HepG2 (cell line): ENCODE measurements around the gene GFOD1. TPM values are rescaled to one million over a fixed set of nuclear protein-coding genes. Genes with fewer than 3 reads are reported as not detected.

Source experiments
- ATAC-seq: fragments of 200-7000 bp; cut with Tn5 transposase; 3 replicates; pipeline ENCODE4 v1.9.1; 2020; ENCODE audit warnings: mild to moderate bottlenecking, moderate library complexity
- BruUV-seq: library from RNA; stranded (reverse); fragments of 400-500 nt; replicated peaks from 2 replicates; lab custom pipeline; 2021; lab: Mats Ljungman, UMichigan
- CTCF ChIA-PET: fragments of 300-600 bp; formaldehyde crosslinking; extraction: SDS; loops from one replicate; lab custom pipeline; 2021; ENCODE audit warnings: low total read pairs, inconsistent platforms, low intra/inter-chr PET ratio; lab: Yijun Ruan, JAX
- POLR2A ChIA-PET: fragments of 350-600 bp; sonication (Branson Sonifier 250); formaldehyde crosslinking; loops from one replicate; lab custom pipeline; 2020; ENCODE audit warnings: antibody characterized with exemption, inconsistent platforms; lab: Yijun Ruan, JAX
- DNase-seq: peaks from one replicate; pipeline ENCODE4 v3.0.0-alpha.2; 2015; ENCODE audit warnings: low spot score
- FAIRE-seq: peaks from 3 replicates; lab custom pipeline; 2011; peaks lifted over from hg19 to GRCh38; lab: Jason Lieb, UNC
- H2AFZ ChIP-seq: one replicate; pipeline ENCODE4 v1.6.1; 2011; ENCODE audit warnings: low read length, inconsistent platforms
- H3K27ac ChIP-seq: fragments of 300-600 bp; 3 replicates; pipeline ENCODE4 v1.8.0; 2011; ENCODE audit warnings: mixed run types, mild to moderate bottlenecking, mixed read lengths, low read length, inconsistent platforms; ENCODE audit not compliant: insufficient read depth; ENCODE audit errors: extremely low read length
- H3K27me3 ChIP-seq, 2 experiments: fragments of 200-600 bp in 1 of 2; 2 replicates in 1 of 2; 3 replicates in 1 of 2; pipeline versions ENCODE4 v1.6.0 to v1.8.0; 2011; ENCODE audit warnings: low read length in 2 of 2, mild to moderate bottlenecking in 2 of 2, moderate library complexity in 2 of 2, inconsistent platforms in 1 of 2; ENCODE audit not compliant: insufficient read depth in 2 of 2, control insufficient read depth in 1 of 2
- H3K36me3 ChIP-seq, 2 experiments: fragments of 200-600 bp in 1 of 2; replicated peaks in 1 of 2; 2 replicates in 1 of 2; 3 replicates in 1 of 2; pipeline versions ENCODE4 v1.5.1 to v1.8.0; 2011; ENCODE audit warnings: low read length in 2 of 2, inconsistent platforms in 1 of 2; ENCODE audit not compliant: insufficient read depth in 2 of 2, control insufficient read depth in 1 of 2
- H3K4me1 ChIP-seq: 2 replicates; pipeline ENCODE4 v1.5.1; 2012; ENCODE audit warnings: low read length, inconsistent platforms; ENCODE audit not compliant: insufficient read depth
- H3K4me2 ChIP-seq: 2 replicates; pipeline ENCODE4 v1.6.0; 2011; ENCODE audit warnings: low read depth, low read length, inconsistent platforms
- H3K4me3 ChIP-seq, 3 experiments: fragments of 200-600 bp in 1 of 3; sonication (generic), shearing (Covaris generic) in 1 of 3; replicated peaks in 1 of 3; 2 replicates each; pipeline ENCODE4 v1.5.1; 2011 to 2016; ENCODE audit warnings: low read length in 3 of 3, inconsistent platforms in 2 of 3, low read depth in 2 of 3, mild to moderate bottlenecking in 2 of 3, control low read depth in 1 of 3, mixed read lengths in 1 of 3; ENCODE audit not compliant: insufficient read depth in 1 of 3
- H3K79me2 ChIP-seq: one replicate; pipeline ENCODE4 v1.6.1; 2011; ENCODE audit warnings: low read length, inconsistent platforms; ENCODE audit not compliant: insufficient read depth
- H3K9ac ChIP-seq: 2 replicates; pipeline ENCODE4 v1.6.0; 2011; ENCODE audit warnings: mild to moderate bottlenecking, low read depth, low read length, inconsistent platforms; ENCODE audit not compliant: insufficient read depth
- H3K9me3 ChIP-seq: 2 replicates; pipeline ENCODE4 v1.5.1; 2012; ENCODE audit warnings: mild to moderate bottlenecking, low read length
- H4K20me1 ChIP-seq: 2 replicates; pipeline ENCODE4 v1.6.0; 2011; ENCODE audit warnings: inconsistent platforms, mild to moderate bottlenecking, low read length, moderate library complexity; ENCODE audit not compliant: insufficient read depth
- ATF6 ChIP-seq: sonication (generic); formaldehyde crosslinking; conservative IDR thresholded peaks from 2 replicates; pipeline ENCODE4 v1.4.0; 2020; ENCODE audit warnings: missing genetic modification reagents
- CBX5 ChIP-seq: sonication (generic); formaldehyde crosslinking; IDR thresholded peaks from 2 replicates; pipeline ENCODE4 v1.4.0; 2020; ENCODE audit warnings: missing genetic modification reagents, borderline replicate concordance
- CC2D1A ChIP-seq: sonication (generic); formaldehyde crosslinking; IDR thresholded peaks from 2 replicates; pipeline ENCODE4 v1.8.1; 2023; ENCODE audit warnings: mild to moderate bottlenecking, missing genetic modification reagents
- FOXK2 ChIP-seq: fragments of 450-650 bp; IDR thresholded peaks from 2 replicates; pipeline ENCODE4 v1.6.1; 2016
- ZBTB3 ChIP-seq: sonication (generic); formaldehyde crosslinking; IDR thresholded peaks from 2 replicates; pipeline ENCODE4 v1.4.0; 2020; ENCODE audit warnings: low read depth, mild to moderate bottlenecking, moderate library complexity, missing genetic modification reagents, borderline replicate concordance
- ZBTB46 ChIP-seq: sonication (generic); formaldehyde crosslinking; IDR thresholded peaks from 2 replicates; pipeline ENCODE4 v1.4.0; 2020; ENCODE audit warnings: mild to moderate bottlenecking, missing genetic modification reagents, borderline replicate concordance
- ZNF512 ChIP-seq: sonication (generic); formaldehyde crosslinking; IDR thresholded peaks from 2 replicates; pipeline ENCODE4 v1.4.0; 2020; ENCODE audit warnings: mild to moderate bottlenecking, missing genetic modification reagents
- ZNF670 ChIP-seq: sonication (generic); formaldehyde crosslinking; IDR thresholded peaks from 2 replicates; pipeline ENCODE4 v1.8.0; 2022; ENCODE audit warnings: mild to moderate bottlenecking, missing genetic modification reagents, borderline replicate concordance
- WGBS: methylation state at CpG from one replicate; pipeline ENCODE4 v1.1.6; 2017; ENCODE audit warnings: low lambda C conversion rate; 5-methylcytosine and 5-hydroxymethylcytosine counted together
- in situ Hi-C: cut with HindIII; loops from 2 replicates; pipeline ENCODE4 v1.10.0; 2017; ENCODE audit warnings: low pct_unique_long_range_greater_than_20kb; ENCODE audit not compliant: extremely low pct_ligation_motif_present
- intact Hi-C: fragments of 100-400 bp; cut with micrococcal nuclease; formaldehyde crosslinking; loops from one replicate; pipeline ENCODE4 v1.10.0; 2022; ENCODE audit not compliant: unreplicated experiment
- polyA plus RNA-seq, 8 experiments: library from polyadenylated mRNA; depleted of rRNA in 3 of 8; stranded (reverse) in 7 of 8; unstranded in 1 of 8; fragments of >200 nt; fragmentation: Illumina TruSeq in 4 of 8; extraction: Trizol in 4 of 8; gene quantifications; 2 replicates each; pipeline versions ENCODE4 v1.2.1 to v1.2.3, GENCODE V29; 2011 to 2016; ENCODE audit warnings: low read depth in 4 of 8, missing spikeins in 1 of 8, mixed read lengths in 1 of 8; ENCODE audit not compliant: insufficient read depth in 1 of 8
- total RNA-seq, 5 experiments: library from RNA; depleted of rRNA; stranded (reverse); fragments of >200 nt; fragmentation: Illumina TruSeq; extraction: Trizol; gene quantifications; 2 replicates each; pipeline ENCODE4 v1.2.3, GENCODE V29; 2016; ENCODE audit warnings: low read depth in 1 of 5
- TF ChIP-seq, protein P1 (sequence below): sonication (generic); formaldehyde crosslinking; IDR thresholded peaks from 2 replicates; pipeline ENCODE4 v1.4.0; 2020; ENCODE audit warnings: missing genetic modification reagents, mild to moderate bottlenecking, borderline replicate concordance

GFOD1 gene
- total and polyA plus RNA-seq, 2 of the 13 experiments (the other 11 are each of a cell fraction or from before 2014, with no cell fraction given), result 1.9 to 6.4 TPM

DNA sequence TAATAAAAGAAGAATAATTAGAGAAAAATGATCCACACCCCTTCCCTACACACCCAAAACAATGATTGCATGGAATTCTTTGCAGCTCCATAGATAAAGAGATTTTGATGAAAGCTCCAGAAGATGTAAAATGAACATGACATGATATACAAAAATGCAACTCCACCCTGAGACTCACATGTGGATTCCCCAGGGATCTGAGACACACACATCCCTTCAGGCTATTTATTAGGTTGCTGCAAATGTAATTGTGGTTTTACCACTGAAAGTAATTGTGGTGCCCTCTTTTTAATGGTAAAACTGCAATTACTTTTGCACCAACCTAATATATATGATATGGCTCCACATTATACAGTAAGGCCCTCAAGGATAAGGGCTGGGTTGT is 118.7 kb downstream of the GFOD1 start (continued):
- TF ChIP-seq ZBTB3 (CRISPR knock-in tag) (no peak), CBX5 (no peak), ATF6 (CRISPR knock-in tag) (no peak)
- TF ChIP-seq, protein P1, sequence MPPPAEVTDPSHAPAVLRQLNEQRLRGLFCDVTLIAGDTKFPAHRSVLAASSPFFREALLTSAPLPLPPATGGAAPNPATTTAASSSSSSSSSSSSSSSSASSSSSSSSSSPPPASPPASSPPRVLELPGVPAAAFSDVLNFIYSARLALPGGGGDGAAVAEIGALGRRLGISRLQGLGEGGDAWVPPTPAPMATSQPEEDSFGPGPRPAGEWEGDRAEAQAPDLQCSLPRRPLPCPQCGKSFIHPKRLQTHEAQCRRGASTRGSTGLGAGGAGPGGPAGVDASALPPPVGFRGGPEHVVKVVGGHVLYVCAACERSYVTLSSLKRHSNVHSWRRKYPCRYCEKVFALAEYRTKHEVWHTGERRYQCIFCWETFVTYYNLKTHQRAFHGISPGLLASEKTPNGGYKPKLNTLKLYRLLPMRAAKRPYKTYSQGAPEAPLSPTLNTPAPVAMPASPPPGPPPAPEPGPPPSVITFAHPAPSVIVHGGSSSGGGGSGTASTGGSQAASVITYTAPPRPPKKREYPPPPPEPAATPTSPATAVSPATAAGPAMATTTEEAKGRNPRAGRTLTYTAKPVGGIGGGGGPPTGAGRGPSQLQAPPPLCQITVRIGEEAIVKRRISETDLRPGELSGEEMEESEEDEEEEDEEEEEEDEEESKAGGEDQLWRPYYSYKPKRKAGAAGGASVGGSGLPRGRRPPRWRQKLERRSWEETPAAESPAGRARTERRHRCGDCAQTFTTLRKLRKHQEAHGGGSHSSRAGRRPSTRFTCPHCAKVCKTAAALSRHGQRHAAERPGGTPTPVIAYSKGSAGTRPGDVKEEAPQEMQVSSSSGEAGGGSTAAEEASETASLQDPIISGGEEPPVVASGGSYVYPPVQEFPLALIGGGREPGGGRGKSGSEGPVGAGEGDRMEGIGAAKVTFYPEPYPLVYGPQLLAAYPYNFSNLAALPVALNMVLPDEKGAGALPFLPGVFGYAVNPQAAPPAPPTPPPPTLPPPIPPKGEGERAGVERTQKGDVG, result no peak

- no peaks in the 10 kb centered on the region for H3K27me3 ChIP-seq
- peaks cover 0 to 2% of the 10 kb centered on the region in 2 experiments; a peak in 2 of 5 replicates for H3K36me3 ChIP-seq
- no peak for ATAC-seq
- no peak overlapping the region for H3K9ac ChIP-seq
- no peak overlapping the region for H3K27ac ChIP-seq
- DNase-seq, result no peak
- TF ChIP-seq CC2D1A (CRISPR knock-in tag), result no peak
- no peak for TF ChIP-seq ZNF512 (CRISPR knock-in tag)
- TF ChIP-seq FOXK2, result no peak
- no peak for TF ChIP-seq ZBTB46 (CRISPR knock-in tag)
- no peak for TF ChIP-seq ZNF670
- intact Hi-C loops, result no loop called here
- H4K20me1 ChIP-seq, result no peaks in the 10 kb centered on the region; the same call in 1 of the 2 replicates
- no peak overlapping the region for H3K4me3 ChIP-seq
- WGBS, result 86% methylated on average over 7 of the region's 7 CpGs
- ChIA-PET CTCF (no interaction called here), POLR2A (no interaction called here)
- no peaks in the 10 kb centered on the region for H3K79me2 ChIP-seq
- BruUV-seq, result no TSS peak
- FAIRE-seq, result no peak
- H3K4me2 ChIP-seq, result no peak overlapping the region
- no peak overlapping the region for H2AFZ ChIP-seq
- H3K4me1 ChIP-seq, result peaks cover 16% of the 10 kb centered on the region
- in situ Hi-C loops, result no loop called here
- H3K9me3 ChIP-seq, result no peaks in the 10 kb centered on the region
Measured at GRCh38 chr6:13368079-13368730, 119.2 kb downstream of the GFOD1 start.
